NCI-H226 (cell line): ENCODE results near the gene CARMIL1.

Experiments
- DNase-seq: peaks from one replicate; pipeline ENCODE4 v3.0.0-alpha.2; 2015

CARMIL1 gene

DNA sequence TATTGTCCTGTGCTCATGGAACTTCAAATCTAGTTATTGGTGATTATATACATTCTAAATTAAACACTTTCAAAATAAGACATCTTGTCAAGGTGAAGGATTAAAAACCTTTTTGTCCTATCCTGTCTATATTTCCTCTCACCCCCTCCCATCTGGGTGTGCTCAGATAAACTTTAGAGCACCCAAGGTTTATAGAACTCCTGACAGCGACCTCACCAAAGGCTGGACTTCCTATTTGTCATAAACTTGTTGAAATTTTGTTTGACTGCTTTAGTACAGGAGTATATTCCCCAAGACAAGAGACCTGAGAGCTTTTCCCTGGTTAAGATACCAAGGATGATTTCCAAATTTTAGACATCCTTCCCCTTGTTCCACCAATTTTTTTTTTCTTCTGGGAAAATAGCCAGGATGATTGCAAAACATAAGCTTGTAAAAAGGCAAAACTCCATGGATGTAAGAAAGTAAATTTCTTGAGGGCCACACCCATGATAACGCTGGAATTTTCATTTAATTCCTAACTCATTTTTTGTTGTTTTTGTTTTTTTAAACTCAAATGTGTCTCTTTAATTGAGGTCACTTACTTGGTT is 33.0 kb downstream of the CARMIL1 start:
- DNase-seq, result peak; percentile 82

DNA sequence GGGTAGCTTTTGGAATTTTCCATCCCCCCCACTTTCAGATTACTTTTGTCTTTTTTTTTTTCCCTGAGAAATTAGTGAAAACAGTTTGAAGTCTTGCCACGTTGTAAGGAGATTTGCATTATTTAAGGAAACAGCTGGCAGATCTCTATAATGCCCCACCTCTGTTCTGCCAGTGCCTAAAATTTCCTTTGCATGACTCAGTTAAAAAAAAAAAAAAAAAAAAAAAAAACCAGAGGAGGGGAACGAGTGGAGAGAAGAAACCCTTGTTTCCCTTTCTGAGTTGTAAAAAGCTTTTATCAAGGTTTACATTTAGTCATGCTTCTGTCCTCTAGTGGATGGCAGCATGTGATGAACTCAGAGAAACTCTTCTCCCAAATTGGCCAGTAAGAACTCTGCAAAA is 33.5 kb downstream of the CARMIL1 start:
- peak; percentile 64 for DNase-seq

DNA sequence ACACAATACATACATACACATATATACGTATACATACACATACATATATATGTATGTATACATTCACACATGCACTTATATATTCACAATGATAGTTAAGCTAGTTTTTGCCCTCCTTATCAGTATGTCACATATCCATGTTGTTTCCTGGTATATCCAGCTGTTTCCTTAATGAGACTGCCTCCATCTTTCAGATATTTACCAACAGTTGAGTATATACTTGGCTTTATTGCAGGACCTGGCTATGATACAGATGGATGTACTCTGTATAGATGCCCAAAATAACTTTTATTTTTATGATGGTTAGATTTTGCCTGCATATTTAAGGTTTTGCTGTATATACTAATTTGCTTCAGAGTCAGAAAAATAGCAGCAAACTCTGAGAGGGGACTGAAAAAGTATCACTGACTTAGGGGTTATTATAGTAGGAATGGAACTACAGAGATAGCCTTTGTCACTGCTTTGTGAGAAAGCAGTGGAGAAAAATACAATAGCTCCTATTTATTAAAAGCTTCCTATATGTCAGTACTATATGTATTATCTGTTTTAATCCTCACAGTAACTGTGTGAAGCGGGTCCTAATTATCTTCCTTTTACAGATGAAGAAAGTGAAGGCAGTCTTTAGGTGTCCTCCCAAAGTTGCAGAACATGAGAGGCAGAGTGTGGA is 35.5 kb downstream of the CARMIL1 start:
- no peak for DNase-seq

GRCh38 chr6:25315194-25316177 is 36.3 kb downstream of the CARMIL1 start:
- DNase-seq, result no peak

GRCh38 chr6:25316626-25317025 is 37.5 kb downstream of the CARMIL1 start:
- DNase-seq, result no peak

GRCh38 chr6:25318589-25318988 is 39.4 kb downstream of the CARMIL1 start:
- DNase-seq, result no peak

DNA sequence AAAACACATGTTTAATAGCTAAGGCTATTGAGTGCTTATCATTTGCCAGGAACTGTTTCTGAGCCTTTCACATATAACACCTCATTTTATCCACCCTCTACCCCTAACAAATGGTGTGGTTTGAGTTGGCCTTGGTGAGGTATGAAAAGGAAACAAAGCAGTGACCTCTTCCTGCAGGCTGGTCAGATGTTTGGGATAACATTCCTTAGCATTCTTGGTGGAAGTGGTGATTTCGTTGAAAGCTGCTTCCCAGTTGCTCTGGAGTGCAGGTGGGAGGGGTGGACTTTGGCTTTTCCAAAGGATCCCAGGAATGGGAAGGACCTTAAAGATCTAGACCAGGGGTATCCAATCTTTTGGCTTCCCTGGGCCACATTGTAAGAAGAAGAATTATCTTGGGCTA is 41.3 kb downstream of the CARMIL1 start:
- peak; percentile 57 for DNase-seq

- no peak for DNase-seq
Observed at GRCh38 chr6:25322692-25323091, 43.5 kb downstream of the CARMIL1 start.

GRCh38 chr6:25324066-25324762 is 45.0 kb downstream of the CARMIL1 start:
- DNase-seq, result no peak

- no peak for DNase-seq
Observed at GRCh38 chr6:25326126-25326525, 47.0 kb downstream of the CARMIL1 start.

GRCh38 chr6:25326960-25327359 is 47.8 kb downstream of the CARMIL1 start:
- no peak for DNase-seq

DNA sequence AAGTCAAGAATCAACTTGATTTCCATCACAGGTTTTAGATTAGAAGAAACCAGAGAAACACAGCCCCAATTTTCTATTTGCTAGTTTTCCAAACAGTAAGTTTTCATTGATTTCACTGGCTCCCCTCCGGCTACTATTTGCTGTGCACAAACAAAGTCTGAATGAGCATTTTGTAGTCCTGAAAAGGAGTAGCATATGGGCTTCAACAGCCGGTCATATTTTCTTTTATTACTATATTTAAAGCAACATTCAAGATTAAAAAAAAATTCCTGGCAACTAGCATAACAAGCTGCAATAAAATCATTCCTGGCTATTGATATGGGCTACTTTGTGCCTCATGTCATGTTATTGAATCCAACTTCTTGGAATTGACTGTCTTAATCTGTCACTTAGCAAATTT is 48.3 kb downstream of the CARMIL1 start:
- DNase-seq, result no peak

- no peak for DNase-seq
Observed at GRCh38 chr6:25329161-25329817, 50.1 kb downstream of the CARMIL1 start.

GRCh38 chr6:25329982-25330381 is 50.8 kb downstream of the CARMIL1 start:
- DNase-seq, result no peak

DNA sequence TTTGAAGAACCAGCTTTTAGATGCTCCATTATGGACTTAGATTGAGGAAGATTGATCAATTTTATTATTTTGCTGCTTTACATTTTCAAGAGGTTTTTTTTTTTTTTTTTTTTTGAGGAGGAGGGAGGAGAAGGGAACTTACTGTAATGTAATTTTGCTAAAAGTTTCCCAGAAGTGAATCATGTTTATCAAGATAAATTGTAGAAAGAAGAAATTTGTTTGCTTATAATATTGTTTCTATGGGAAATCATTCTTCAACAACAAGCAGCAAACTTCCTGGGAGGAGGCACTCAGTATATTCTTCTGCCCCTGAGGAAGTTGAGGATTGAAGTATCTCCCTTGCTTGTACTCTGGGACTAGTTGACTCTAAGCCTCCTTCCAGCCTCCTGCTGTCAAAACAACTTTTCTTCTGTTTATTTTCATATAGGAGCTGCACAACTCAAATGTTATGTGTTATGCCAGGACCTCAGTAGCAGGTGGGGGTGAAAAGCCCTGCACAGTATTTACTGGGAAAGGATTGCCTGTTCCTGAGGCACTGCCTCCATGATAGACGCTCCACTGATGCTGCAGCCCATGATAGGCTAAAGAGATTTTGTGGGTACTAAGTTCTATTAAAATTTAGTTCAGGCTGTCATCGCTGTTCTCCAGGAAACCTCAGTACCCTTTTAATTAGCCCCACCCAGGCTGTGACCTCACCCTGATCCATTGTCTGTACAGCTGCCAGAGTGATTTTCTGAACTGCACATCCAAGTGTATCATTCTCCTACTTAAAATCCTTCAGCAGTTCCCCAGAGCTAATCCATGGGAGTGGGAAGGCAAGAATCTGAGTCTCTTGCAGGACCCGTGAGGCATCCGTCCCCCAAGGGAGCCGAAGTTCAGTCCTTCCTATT is 51.9 kb downstream of the CARMIL1 start:
- DNase-seq, result no peak

- no peak for DNase-seq
Observed at GRCh38 chr6:25332165-25332564, 53.0 kb downstream of the CARMIL1 start.

DNA sequence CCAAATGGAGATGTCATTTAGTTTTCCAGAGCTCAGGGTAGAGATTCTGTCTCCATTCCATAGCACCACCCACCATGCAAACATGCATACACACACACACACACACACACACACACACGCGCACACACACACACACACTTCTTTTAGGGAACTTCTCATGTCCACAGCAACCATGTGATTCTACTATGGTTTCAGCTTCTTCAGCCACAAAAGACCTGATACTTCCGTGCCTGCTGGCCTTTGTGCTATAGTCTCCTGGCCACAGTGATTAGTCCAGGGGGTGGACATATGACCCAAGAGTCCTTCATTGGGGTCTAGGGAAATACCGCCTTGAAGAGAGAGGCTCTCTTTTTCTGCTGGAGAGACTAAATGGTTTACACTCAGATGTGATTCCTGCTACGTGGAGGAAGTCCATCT is 53.5 kb downstream of the CARMIL1 start:
- no peak for DNase-seq

DNA sequence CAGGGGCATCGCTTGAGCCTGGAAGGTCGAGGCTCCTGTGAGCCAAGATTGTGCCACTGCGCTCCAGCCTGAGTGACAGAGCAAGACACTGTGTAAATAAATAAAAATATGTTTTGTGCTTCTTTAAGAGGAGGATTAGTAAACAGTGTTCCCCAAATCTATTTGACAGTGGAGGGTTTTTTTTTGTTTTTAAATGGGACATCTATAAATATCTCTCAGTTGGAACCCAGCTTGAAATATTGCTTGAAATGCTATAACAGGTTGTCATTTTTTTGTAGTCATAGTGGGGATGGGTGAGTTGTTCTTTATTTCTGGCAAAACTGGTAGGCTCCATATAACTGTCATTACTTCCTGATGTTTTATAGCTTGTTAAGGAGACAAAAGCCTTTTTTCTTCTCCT is 54.3 kb downstream of the CARMIL1 start:
- no peak for DNase-seq

- DNase-seq, result no peak
Observed at GRCh38 chr6:25334793-25335192, 55.6 kb downstream of the CARMIL1 start.

DNA sequence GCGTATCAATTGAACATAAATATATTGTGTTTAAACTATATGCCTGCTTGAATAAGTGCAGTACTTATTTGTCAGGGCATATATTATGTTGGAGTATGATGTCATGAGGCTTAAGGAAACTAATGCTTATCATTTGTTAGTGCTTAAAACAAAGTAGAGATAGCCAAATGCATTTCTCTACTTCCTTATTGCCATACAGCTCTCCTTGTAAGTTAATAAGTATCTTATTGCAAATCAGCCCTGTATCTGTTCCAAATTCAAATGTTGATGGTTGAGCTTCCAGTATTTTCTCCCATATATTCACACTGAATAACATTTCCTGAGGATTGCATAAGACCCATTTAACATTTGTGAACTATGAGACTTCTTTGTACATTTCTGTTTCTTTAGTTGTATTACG is 57.8 kb downstream of the CARMIL1 start:
- DNase-seq, result no peak

DNA sequence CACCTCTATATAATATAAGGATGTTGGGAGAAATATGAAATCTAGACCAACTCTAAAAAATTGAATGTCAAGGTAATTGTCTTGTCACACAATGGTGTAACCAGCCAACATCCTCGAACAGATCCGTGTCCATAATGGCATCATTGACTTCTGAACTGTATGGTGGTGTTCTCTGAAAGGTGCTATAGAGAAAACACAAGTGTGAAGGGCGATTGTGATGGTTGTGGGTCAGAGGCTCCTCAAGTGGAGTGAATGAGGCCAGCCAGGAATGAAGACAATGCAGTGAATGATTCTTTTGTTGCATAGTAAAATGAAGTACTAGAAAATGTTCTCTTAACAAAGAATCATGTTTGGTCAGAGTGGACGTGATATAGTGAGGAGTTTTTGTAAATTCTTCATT is 58.3 kb downstream of the CARMIL1 start:
- no peak for DNase-seq
